ENCODE results near the gene LTB.

LTB gene

DNA sequence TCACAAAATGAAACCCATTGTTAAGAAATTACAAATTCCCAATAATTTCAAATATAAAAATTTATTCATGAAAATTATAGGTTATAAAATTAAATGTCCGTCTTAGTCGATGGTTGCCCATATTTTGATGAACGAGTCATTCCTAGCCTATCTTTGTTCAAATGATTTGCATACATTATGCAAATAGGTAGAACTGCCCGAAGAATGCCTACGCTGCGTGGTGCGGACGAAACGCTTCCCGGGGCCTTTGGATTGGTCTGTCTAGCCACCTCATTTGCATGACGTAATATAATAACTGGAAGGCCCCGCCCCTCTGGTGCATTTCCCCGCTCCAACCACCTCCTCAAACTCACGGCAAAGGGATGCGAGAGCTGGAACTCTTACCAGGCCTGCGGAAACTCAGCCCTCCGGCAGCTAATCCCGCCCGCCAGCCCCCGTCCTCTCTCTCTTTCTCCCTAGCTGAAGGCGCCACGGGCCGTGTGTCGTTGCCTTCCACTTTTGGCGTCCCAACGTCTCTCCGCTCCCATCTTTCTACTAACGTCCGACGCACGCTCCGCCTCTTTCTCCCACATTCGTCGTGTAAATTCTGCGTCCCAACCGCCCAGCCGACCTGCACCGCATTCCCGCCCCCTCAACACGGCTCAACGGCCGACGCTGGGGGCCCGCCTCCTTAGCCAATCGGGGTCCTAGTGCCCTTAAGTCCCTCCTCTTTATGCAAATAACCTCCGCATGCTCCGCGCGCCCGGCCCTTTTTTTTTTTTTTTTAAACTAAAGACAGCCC, 37.8 kb upstream of the LTB start:
- H4K20me1 ChIP-seq (ENCODE audit: insufficient read depth, low read length): peaks cover 18% of the 10 kb centered on the region
- peak overlapping the region; percentile 75 for H3K9ac ChIP-seq (ENCODE audit: low read length)
- no peak for TF ChIP-seq EZH2phosphoT487 (IDR thresholded peaks at IDR 0.05; ENCODE audit: low read depth)
- TF ChIP-seq, protein P1, sequence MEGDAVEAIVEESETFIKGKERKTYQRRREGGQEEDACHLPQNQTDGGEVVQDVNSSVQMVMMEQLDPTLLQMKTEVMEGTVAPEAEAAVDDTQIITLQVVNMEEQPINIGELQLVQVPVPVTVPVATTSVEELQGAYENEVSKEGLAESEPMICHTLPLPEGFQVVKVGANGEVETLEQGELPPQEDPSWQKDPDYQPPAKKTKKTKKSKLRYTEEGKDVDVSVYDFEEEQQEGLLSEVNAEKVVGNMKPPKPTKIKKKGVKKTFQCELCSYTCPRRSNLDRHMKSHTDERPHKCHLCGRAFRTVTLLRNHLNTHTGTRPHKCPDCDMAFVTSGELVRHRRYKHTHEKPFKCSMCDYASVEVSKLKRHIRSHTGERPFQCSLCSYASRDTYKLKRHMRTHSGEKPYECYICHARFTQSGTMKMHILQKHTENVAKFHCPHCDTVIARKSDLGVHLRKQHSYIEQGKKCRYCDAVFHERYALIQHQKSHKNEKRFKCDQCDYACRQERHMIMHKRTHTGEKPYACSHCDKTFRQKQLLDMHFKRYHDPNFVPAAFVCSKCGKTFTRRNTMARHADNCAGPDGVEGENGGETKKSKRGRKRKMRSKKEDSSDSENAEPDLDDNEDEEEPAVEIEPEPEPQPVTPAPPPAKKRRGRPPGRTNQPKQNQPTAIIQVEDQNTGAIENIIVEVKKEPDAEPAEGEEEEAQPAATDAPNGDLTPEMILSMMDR (IDR thresholded peaks at IDR 0.05; ENCODE audit: low read depth, low read length): no peak
- H3K27me3 ChIP-seq (ENCODE audit: low read depth, low read length): no peaks in the 10 kb centered on the region
- peaks cover 41% of the 10 kb centered on the region for H3K79me2 ChIP-seq (ENCODE audit: low read length)
- peaks cover 29% of the 10 kb centered on the region for H3K36me3 ChIP-seq (replicated peaks; ENCODE audit: low read depth, low read length)
- peaks cover 18% of the 10 kb centered on the region for H3K4me1 ChIP-seq (ENCODE audit: low read length)
- peak overlapping the region; percentile 82 for H3K4me3 ChIP-seq (ENCODE audit: low read length)
- peak overlapping the region; percentile 95 for H3K27ac ChIP-seq (ENCODE audit: low read length)
- peak overlapping the region; percentile 73 for H3K4me2 ChIP-seq (ENCODE audit: low read length)
- no peaks in the 10 kb centered on the region for H3K9me3 ChIP-seq (ENCODE audit: insufficient read depth, low read length)
- no peak overlapping the region for H2AFZ ChIP-seq (ENCODE audit: low read depth, low read length)

DNA sequence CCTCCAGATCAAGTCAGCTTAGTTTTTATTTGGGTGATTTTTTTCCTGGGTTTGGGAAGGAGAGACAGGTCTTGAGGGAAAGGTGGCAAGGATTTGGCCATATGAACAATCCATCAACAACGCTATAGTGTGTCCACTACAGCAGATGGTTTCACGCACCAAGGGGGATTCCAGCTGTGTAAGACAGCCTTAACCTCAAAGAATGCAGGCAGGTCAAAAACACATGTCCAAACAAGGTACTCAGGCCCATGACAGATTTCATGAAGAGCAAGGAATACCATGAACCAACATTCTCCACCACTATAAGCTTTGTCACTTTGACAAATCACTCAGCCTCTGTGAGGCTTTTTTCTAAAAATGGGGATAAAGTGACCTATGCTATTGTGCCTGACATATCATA, 34.8 kb upstream of the LTB start:
- peaks cover 15% of the 10 kb centered on the region for H3K79me2 ChIP-seq (ENCODE audit: low read length)
- H3K36me3 ChIP-seq (replicated peaks; ENCODE audit: low read depth, low read length): peaks cover 5% of the 10 kb centered on the region
- H3K27ac ChIP-seq (ENCODE audit: low read length): no peak overlapping the region
- H3K9ac ChIP-seq (ENCODE audit: low read length): no peak overlapping the region
- TF ChIP-seq, protein P1 (IDR thresholded peaks at IDR 0.05; ENCODE audit: low read depth, low read length): no peak
- TF ChIP-seq EZH2phosphoT487 (IDR thresholded peaks at IDR 0.05; ENCODE audit: low read depth): no peak
- peaks cover 5% of the 10 kb centered on the region for H4K20me1 ChIP-seq (ENCODE audit: insufficient read depth, low read length)
- no peaks in the 10 kb centered on the region for H3K27me3 ChIP-seq (ENCODE audit: low read depth, low read length)
- H3K4me1 ChIP-seq (ENCODE audit: low read length): peaks cover 23% of the 10 kb centered on the region
- no peak overlapping the region for H3K4me3 ChIP-seq (ENCODE audit: low read length)
- H3K4me2 ChIP-seq (ENCODE audit: low read length): no peak overlapping the region
- no peaks in the 10 kb centered on the region for H3K9me3 ChIP-seq (ENCODE audit: insufficient read depth, low read length)
- H2AFZ ChIP-seq (ENCODE audit: low read depth, low read length): no peak overlapping the region

DNA sequence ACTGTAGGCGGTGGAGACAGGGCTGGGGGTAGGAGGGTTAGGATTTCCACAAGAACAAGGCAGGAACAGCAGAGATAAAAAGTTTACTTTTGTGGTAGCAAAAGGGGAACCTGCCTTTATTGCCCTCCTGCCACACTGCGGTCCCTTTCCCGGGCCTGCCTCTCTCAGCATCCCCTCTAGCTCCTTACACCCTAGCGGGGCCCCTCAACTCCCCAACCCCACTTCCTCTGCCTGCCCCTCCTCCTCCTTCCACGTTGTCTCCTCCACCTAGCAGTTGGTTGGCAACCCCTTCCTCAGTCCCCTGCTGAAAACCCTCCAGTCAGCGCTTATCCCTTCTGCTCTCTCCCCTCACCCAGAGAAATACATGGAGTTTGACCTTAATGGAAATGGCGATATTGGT, 33.5 kb upstream of the LTB start:
- H3K79me2 ChIP-seq (ENCODE audit: low read length): peaks cover 2% of the 10 kb centered on the region; the same call in 1 of the 2 replicates
- H3K4me2 ChIP-seq (ENCODE audit: low read length): no peak overlapping the region
- H3K4me3 ChIP-seq (ENCODE audit: low read length): no peak overlapping the region
- H3K4me1 ChIP-seq (ENCODE audit: low read length): peaks cover 17% of the 10 kb centered on the region
- no peaks in the 10 kb centered on the region for H4K20me1 ChIP-seq (ENCODE audit: insufficient read depth, low read length)
- TF ChIP-seq, protein P1 (IDR thresholded peaks at IDR 0.05; ENCODE audit: low read depth, low read length): no peak
- TF ChIP-seq EZH2phosphoT487 (IDR thresholded peaks at IDR 0.05; ENCODE audit: low read depth): no peak
- H3K9ac ChIP-seq (ENCODE audit: low read length): no peak overlapping the region
- H3K36me3 ChIP-seq (replicated peaks; ENCODE audit: low read depth, low read length): no peaks in the 10 kb centered on the region
- H3K27ac ChIP-seq (ENCODE audit: low read length): no peak overlapping the region
- H2AFZ ChIP-seq (ENCODE audit: low read depth, low read length): no peak overlapping the region
- H3K27me3 ChIP-seq (ENCODE audit: low read depth, low read length): no peaks in the 10 kb centered on the region
- no peaks in the 10 kb centered on the region for H3K9me3 ChIP-seq (ENCODE audit: insufficient read depth, low read length)

DNA sequence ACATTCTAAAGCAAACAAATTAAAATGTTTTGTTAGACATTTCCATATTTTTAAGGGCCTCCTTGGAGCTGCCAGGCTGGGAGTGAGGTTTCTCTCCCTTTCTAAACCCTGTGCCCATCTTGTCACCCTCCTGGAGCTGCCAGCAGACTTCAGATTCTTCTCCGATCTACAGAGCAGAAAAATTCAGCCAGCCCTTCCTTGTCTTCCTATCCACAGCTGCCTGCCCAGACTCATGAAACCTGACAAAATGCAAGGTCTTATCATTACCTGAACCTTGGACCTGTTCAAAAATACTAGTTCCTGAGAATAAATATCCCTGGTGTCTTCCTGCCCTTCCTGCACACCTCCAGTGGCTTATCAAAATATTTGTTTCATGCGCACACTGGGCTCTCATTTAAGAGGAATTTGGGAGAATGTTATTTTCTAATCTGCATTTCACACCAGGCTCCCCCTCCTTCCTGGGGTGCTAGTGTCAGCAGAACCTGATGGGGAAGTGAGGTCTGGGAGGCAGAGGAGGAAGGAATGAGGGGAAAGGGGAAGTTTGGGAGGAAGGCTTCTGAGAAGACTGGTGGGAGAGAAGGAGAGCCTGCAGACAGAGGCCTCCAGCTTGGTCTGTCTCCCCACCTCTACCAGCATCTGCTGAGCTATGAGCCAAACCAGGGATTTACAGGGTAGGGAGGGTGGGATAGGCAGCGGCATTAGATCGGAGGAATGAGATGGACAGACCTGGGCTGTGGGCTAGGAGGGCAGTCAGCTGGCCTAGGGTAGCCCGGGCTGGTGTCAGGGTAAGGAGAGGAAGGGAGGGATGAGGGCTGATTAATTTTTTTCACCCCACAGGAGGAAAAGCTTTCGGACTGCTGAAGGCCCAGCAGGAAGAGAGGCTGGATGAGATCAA, 32.7 kb upstream of the LTB start, which contains the start of gene AIF1:
Gene AIF1 (plus strand): TSS at position 551 of the 895 bp plus-strand sequence. CDS start 96 bp downstream, at position 647.
- H3K27ac ChIP-seq (ENCODE audit: low read length): peak within 1 kb of the TSS; percentile 59
- H3K79me2 ChIP-seq (ENCODE audit: low read length): no peaks in the 10 kb centered on the region
- TF ChIP-seq EZH2phosphoT487 (IDR thresholded peaks at IDR 0.05; ENCODE audit: low read depth): no peak
- TF ChIP-seq, protein P1 (IDR thresholded peaks at IDR 0.05; ENCODE audit: low read depth, low read length): no peak
- peaks cover 17% of the 10 kb centered on the region for H3K4me1 ChIP-seq (ENCODE audit: low read length)
- H4K20me1 ChIP-seq (ENCODE audit: insufficient read depth, low read length): no peaks in the 10 kb centered on the region
- no peaks in the 10 kb centered on the region for H3K36me3 ChIP-seq (replicated peaks; ENCODE audit: low read depth, low read length)
- H3K4me3 ChIP-seq (ENCODE audit: low read length): peak within 1 kb of the TSS; percentile 42
- H2AFZ ChIP-seq (ENCODE audit: low read depth, low read length): peak within 1 kb of the TSS; percentile 29
- peak within 1 kb of the TSS; percentile 33; the same call in 1 of the 2 replicates for H3K9ac ChIP-seq (ENCODE audit: low read length)
- no peaks in the 10 kb centered on the region for H3K9me3 ChIP-seq (ENCODE audit: insufficient read depth, low read length)
- peak within 1 kb of the TSS; percentile 75 for H3K4me2 ChIP-seq (ENCODE audit: low read length)
- H3K27me3 ChIP-seq (ENCODE audit: low read depth, low read length): no peaks in the 10 kb centered on the region

Measured in OCI-LY3 (cell line).